Measurements from ENCODE around the gene RPL35A.
A peak's percentile ranks its signal among the peaks of the same experiment; 100 is the strongest.
"Not testable (repeated sequence)": the region's sequence is repeated elsewhere in the genome, so short reads cannot be mapped to it uniquely, and the experiment has no call there.

RPL35A gene

GRCh38 chr3:197952440-197952839, 2.5 kb downstream of the RPL35A start:
- DNase-seq (ENCODE audit: low read depth, low spot score) = no peak

DNA sequence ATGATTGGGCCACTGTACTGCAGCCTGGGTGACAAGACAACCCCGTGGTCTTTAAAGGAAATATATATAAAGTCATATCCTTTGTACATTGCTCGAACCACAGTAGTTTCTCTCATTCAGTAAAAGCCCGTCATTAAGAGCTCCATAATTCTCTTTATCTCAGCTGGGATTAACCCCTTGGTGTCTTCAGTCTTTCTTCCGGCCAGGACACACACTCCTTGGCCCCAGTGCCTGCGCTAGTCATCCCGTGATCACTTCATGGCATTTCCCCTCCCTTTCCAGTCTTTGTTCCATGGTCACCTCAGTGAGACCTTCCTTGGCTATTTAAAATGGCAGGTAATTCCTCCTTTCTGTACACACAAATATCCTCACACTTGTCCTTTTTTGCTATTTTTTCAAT, 3.3 kb downstream of the RPL35A start:
- no peak for DNase-seq (ENCODE audit: low read depth, low spot score)

GRCh38 chr3:197953881-197954280, 3.9 kb downstream of the RPL35A start:
- DNase-seq (ENCODE audit: low read depth, low spot score) = no peak

GRCh38 chr3:197955892-197956477, 6.0 kb downstream of the RPL35A start:
- DNase-seq (ENCODE audit: low read depth, low spot score) = no peak

- DNase-seq (ENCODE audit: low read depth, low spot score) = no peak
These were observed 6.6 kb downstream of the RPL35A start for GRCh38 chr3:197956626-197956988.

DNA sequence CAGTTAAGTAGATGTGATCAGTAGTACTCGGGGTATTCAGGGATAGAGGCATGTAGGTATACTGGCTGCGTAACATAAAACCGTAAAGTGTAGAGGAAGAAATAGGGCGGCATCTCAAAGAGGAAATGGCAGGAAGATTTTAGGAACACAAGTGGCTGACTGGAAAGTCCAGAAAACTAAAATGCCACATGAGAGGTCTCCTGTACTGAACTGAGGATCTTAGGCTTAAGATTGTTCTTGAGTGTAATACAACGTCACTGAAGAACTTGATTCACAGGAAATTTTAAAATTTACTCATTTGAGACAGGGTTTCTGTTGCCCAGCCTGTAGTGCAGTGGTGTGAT, 7.8 kb downstream of the RPL35A start:
- DNase-seq (ENCODE audit: low read depth, low spot score) = no peak

DNA sequence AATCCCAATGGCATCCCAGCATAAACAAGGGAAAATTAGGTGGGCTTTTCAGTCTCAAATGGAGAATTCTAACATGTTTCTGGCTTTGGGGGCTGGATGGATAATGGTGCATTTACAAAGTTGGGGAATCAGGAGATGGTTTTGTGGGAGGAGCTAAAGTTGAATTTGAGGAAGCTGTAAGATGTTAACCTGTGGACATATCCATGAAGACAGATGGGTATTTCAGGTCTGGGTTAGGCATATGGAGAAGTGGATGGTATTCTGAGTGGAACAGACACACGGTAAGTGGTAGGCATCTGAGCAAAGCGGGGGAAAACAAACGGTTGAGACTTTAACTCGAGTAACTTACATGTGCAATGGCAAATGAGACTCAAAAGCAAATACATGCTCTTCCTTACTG, 8.4 kb downstream of the RPL35A start:
- no peak for DNase-seq (ENCODE audit: low read depth, low spot score)

DNA sequence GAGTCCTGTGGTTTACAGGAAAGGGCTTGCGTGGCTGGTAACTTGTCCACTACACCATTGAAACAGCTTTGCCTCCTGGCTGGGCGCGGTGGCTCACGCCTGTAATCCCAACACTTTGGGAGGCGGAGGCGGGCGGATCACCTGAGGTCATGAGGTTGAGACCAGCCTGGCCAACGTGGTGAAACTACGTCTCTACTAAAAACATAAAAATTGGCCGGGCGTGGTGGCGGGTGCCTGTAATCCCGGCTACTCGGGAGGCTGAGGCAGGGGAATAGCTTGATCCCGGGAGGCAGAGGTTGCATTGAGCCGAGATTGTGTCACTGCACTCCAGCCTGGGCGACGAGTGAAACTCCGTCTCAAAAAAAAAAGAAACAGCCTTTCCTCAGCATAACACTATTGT, 8.9 kb downstream of the RPL35A start:
- not testable (repeated sequence) for DNase-seq (ENCODE audit: low read depth, low spot score)

- DNase-seq (ENCODE audit: low read depth, low spot score) = no peak
These were observed 9.5 kb downstream of the RPL35A start for GRCh38 chr3:197959500-197959890.

- DNase-seq (ENCODE audit: low read depth, low spot score) = peak; percentile 93
These were observed 10.1 kb downstream of the RPL35A start, which contains the start of gene LMLN for GRCh38 chr3:197959891-197960693. Gene LMLN (plus strand): TSS chr3:197960217. CDS start chr3:197960246, 29 bp downstream.

DNA sequence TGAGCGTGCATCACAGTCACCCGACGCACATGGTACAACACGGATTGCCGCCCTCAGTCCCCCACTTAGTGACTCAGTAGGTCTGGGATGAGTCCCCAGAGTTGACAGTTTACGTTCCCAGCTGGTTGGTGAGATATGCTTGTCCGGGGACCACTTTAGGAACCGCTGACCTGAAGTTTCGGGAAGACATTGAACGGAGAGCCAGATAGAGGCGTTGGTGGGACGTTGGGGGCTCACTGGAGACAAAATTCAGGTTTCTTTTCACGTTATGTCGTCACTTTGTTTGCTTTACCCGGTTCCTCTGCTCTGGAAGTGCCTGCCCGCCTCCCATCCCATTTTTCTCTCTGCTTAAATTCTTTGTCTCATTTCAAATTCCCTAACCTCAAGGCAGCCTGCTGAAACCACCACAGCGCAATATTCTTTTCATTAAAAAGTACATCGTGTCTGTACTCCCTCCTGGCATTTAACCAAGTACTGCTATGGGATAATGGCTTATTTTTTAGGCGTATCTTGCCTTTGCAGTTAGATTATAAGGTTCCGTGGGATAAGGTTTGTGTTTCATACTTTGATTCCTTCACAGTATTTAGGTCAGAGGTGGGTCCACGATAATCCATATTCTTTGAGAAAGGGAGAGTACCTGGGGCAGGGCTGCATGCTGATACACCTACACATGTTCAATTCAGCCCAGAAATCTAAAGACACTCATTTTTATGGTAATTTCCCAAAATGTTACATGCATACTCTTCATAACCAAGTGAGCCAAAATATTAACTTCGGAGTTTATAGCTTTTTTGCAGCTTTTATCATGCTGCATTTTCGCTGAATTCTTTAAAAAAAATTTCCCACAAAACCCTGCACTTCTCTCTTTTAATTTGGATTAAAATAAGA, 10.9 kb downstream of the RPL35A start:
- DNase-seq (ENCODE audit: low read depth, low spot score) = no peak

DNA sequence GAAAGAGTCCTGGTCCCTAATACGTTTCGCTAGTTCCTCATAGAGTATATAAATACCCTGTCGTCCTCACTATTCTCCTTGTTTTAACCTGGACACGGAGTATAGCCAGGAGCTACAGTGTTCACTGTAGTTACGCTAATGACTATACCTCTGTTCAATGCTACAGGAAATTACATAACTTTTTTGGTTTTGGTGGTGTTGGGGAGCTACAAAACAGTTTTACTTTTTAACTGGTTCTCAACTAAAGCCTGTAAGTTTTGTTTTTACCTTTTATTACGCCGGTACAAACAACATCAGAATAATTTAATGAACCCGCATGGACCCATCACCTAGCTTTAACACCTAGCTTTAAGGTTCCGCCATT, 11.6 kb downstream of the RPL35A start:
- DNase-seq (ENCODE audit: low read depth, low spot score) = no peak

DNA sequence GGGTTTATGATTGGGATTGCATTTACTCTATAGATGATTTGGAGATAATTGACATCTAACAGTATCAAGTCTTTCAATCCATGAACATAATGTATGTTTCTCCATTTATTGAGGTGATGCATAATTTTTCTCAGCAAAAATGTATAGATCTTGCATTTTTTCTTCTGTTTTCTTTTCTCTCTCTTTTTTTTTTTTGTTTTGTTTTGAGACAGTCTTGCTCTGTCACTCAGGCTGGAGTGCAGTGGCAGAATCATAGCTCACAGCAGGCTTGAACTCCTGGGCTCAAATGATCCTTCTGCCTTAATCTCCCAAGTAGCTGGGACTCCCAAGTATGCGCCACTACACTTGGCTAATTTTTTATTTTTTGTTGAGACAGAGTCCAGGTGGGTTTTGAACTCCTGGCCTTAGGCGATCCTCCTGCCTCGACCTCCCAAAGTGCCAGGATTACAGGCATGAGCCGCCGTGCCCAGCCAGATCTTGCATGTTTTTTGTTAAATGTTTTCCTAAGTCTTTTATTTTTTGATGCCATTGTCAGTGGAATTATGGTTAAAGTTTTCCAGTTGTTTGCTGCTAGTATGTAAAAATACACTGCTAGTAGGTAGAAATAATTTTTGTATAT, 13.1 kb downstream of the RPL35A start:
- DNase-seq (ENCODE audit: low read depth, low spot score) = no peak

DNA sequence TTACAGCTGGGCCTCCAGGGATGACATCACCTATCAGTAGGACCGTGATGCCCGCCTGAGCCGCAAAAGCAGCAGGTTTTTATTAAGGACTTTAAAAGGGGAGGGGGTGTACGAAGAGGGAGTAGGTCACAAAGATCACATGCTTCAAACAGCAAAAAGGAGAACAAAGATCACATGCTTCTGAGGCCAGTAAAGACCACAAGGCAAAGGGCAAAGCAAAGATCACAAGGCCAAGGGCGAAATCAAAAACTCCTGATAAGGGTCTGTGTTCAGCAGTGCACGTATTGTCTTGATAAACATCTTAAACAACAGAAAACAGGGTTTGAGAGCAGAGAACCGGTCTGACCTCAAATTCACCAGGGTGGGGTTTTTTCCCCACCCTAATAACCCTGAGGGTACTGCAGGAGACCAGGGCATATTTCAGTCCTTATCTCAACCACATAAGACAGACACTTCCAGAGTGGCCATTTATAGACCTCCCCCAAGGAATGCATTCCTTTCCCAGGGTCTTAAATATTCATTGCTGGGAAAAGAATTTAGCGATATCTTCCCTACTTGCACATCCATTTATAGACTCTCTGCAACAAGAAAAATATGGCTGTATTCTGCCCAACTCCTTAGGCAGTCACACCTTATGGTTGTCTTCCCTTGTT, 17.5 kb downstream of the RPL35A start:
- not testable (repeated sequence) for DNase-seq (ENCODE audit: low read depth, low spot score)

GRCh38 chr3:197970588-197970987, 20.6 kb downstream of the RPL35A start:
- DNase-seq (ENCODE audit: low read depth, low spot score) = no peak

DNA sequence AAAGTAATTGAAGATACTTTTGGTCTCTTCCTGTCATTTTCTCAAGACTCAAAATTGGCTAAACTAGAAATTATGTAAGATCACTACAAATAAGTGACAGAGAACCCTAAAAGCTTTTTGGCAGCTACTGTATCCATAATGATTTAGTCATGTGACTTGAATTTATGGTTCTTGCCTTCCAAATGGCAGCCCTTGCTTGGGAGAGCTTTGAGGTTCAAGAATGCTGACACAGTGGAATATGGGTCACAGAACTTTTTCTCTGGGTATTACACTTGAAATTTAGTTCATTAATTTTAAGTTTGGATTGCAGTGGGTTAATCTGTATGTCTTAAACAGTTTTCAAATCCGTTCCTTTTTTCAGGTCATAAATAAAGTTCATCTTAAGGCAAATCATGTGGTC, 24.0 kb downstream of the RPL35A start:
- DNase-seq (ENCODE audit: low read depth, low spot score) = no peak

- DNase-seq (ENCODE audit: low read depth, low spot score) = no peak
These were observed 25.3 kb downstream of the RPL35A start for GRCh38 chr3:197975311-197975710.

GRCh38 chr3:197983076-197983475, 33.1 kb downstream of the RPL35A start:
- no peak for DNase-seq (ENCODE audit: low read depth, low spot score)

- DNase-seq (ENCODE audit: low read depth, low spot score) = no peak
These were observed 39.7 kb downstream of the RPL35A start for GRCh38 chr3:197989651-197990050.

GRCh38 chr3:197994736-197995135, 44.7 kb downstream of the RPL35A start:
- DNase-seq (ENCODE audit: low read depth, low spot score) = no peak

DNA sequence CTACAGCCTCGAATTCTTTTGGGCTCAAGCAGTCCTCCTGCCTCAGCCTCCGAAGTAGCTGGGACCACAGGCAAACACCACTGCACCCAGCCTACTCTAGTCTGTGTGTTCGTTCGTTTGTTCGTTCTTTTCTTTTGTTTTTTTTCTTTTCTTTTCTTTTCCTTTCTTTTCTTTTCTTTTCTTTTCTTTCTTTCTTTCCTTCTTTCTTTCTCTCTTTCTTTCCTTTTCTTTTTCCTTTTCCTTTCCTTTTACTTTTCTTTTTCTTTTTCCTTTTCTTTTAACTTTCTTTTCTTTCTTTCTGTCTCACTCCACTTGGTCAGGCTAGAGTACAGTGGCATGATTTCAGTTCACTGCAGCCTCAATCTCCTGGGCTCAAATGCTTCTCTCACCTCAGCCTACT, 46.9 kb downstream of the RPL35A start:
- DNase-seq (ENCODE audit: low read depth, low spot score) = no peak

DNA sequence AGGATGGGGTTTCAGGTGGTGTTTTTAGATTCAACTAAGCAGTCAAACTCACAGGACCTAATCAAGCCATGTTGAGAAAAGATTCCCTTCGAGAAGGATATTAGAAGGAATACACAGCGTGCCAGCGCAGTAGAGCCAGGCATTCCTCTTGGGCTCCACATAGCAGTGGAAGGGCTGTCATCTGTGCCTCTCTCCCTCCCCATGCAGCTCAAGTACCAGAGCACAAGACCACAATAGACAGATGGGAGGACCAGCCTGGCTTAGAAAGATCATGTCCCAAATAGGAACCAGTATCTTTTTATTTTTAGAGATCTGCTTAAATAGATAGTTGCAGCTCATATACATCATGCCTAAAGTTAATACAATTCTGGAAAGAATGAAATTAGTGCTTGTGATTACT, 47.9 kb downstream of the RPL35A start:
- DNase-seq (ENCODE audit: low read depth, low spot score) = no peak

All from activated CD4-positive, CD25-positive, alpha-beta regulatory T cell treated with anti-CD3 and anti-CD28 coated beads, Interleukin-2, amount 50 U/mL, for 16 hours (primary cell).